NCI-H2107 treated with DMSO at 0.1 percent for 48 hours (cell line): Measurements from ENCODE around the gene CELA2A.
"Not testable (repeated sequence)": the region's sequence is repeated elsewhere in the genome, so short reads cannot be mapped to it uniquely, and the experiment has no call there.

Source experiments
- DNase-seq: peaks from one replicate; lab custom pipeline; 2025; ENCODE audit not compliant: unreplicated experiment; lab: John Stamatoyannopoulos, UW

The CELA2A gene

GRCh38 chr1:15466955-15467625 lies 10.6 kb downstream of the CELA2A start:
- not testable (repeated sequence) for DNase-seq

GRCh38 chr1:15468145-15468544 lies 11.6 kb downstream of the CELA2A start:
- no peak for DNase-seq

- DNase-seq = no peak
Observed at GRCh38 chr1:15469361-15469760, 12.8 kb downstream of the CELA2A start.

- DNase-seq = not testable (repeated sequence)
Observed at GRCh38 chr1:15469821-15470448, 13.4 kb downstream of the CELA2A start.

GRCh38 chr1:15471067-15471466 lies 14.5 kb downstream of the CELA2A start:
- DNase-seq = not testable (repeated sequence)

- not testable (repeated sequence) for DNase-seq
Observed at GRCh38 chr1:15471723-15472122, 15.2 kb downstream of the CELA2A start.

- DNase-seq = no peak
Observed at GRCh38 chr1:15472587-15472986, 16.1 kb downstream of the CELA2A start.

GRCh38 chr1:15475752-15476314 lies 19.3 kb downstream of the CELA2A start, which contains the start of gene CELA2B:
Gene CELA2B, plus strand, starts transcription at chr1:15476104. Its CDS starts 22 bp downstream, at chr1:15476126.
- no peak for DNase-seq

- DNase-seq = no peak
Observed at GRCh38 chr1:15476927-15477326, 20.4 kb downstream of the CELA2A start.

GRCh38 chr1:15477646-15478212 lies 21.2 kb downstream of the CELA2A start:
- no peak for DNase-seq

- no peak for DNase-seq
Observed at GRCh38 chr1:15479654-15480347, 23.3 kb downstream of the CELA2A start.

GRCh38 chr1:15482455-15482854 lies 25.9 kb downstream of the CELA2A start:
- DNase-seq = not testable (repeated sequence)

GRCh38 chr1:15482983-15483543 lies 26.5 kb downstream of the CELA2A start:
- not testable (repeated sequence) for DNase-seq

GRCh38 chr1:15483971-15484370 lies 27.4 kb downstream of the CELA2A start:
- no peak for DNase-seq

- DNase-seq = not testable (repeated sequence)
Observed at GRCh38 chr1:15484443-15484842, 27.9 kb downstream of the CELA2A start.

GRCh38 chr1:15485636-15486035 lies 29.1 kb downstream of the CELA2A start:
- no peak for DNase-seq

- not testable (repeated sequence) for DNase-seq
Observed at GRCh38 chr1:15486844-15487610, 30.5 kb downstream of the CELA2A start.

GRCh38 chr1:15488371-15488770 lies 31.8 kb downstream of the CELA2A start:
- no peak for DNase-seq

- peak; percentile 90 for DNase-seq
Observed at GRCh38 chr1:15489052-15489736, 32.7 kb downstream of the CELA2A start.

- DNase-seq = not testable (repeated sequence)
Observed at GRCh38 chr1:15491010-15491409, 34.5 kb downstream of the CELA2A start.
